Loucy (cell line): Measurements from ENCODE around the gene PDCD4.

Source experiments
- EZH2phosphoT487 ChIP-seq: fragments of 200-600 bp; IDR thresholded peaks from 2 replicates; pipeline ENCODE4 v1.6.1; 2018; ENCODE audit warnings: antibody characterized with exemption, mild to moderate bottlenecking, moderate library complexity, borderline replicate concordance
- TF ChIP-seq, protein P1 (sequence below): fragments of 200-600 bp; sonication (generic); conservative IDR thresholded peaks from 2 replicates; pipeline ENCODE4 v1.5.1; 2014; ENCODE audit warnings: mild to moderate bottlenecking, antibody characterized with exemption, low read length

GRCh38 chr10:110897184-110897583 is 25.5 kb downstream of the PDCD4 start:
- TF ChIP-seq, protein P1, sequence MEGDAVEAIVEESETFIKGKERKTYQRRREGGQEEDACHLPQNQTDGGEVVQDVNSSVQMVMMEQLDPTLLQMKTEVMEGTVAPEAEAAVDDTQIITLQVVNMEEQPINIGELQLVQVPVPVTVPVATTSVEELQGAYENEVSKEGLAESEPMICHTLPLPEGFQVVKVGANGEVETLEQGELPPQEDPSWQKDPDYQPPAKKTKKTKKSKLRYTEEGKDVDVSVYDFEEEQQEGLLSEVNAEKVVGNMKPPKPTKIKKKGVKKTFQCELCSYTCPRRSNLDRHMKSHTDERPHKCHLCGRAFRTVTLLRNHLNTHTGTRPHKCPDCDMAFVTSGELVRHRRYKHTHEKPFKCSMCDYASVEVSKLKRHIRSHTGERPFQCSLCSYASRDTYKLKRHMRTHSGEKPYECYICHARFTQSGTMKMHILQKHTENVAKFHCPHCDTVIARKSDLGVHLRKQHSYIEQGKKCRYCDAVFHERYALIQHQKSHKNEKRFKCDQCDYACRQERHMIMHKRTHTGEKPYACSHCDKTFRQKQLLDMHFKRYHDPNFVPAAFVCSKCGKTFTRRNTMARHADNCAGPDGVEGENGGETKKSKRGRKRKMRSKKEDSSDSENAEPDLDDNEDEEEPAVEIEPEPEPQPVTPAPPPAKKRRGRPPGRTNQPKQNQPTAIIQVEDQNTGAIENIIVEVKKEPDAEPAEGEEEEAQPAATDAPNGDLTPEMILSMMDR: no peak
- TF ChIP-seq EZH2phosphoT487: no peak
